Measurements from ENCODE around the gene ADA. TPM values are rescaled to one million over a fixed set of nuclear protein-coding genes. Genes with fewer than 3 reads are reported as not detected.
"Not testable (repeated sequence)": the region's sequence is repeated elsewhere in the genome, so short reads cannot be mapped to it uniquely, and the experiment has no call there.

Gene ADA
- total RNA-seq, 1 experiment from 2014 or later, result 13.0 TPM

DNA sequence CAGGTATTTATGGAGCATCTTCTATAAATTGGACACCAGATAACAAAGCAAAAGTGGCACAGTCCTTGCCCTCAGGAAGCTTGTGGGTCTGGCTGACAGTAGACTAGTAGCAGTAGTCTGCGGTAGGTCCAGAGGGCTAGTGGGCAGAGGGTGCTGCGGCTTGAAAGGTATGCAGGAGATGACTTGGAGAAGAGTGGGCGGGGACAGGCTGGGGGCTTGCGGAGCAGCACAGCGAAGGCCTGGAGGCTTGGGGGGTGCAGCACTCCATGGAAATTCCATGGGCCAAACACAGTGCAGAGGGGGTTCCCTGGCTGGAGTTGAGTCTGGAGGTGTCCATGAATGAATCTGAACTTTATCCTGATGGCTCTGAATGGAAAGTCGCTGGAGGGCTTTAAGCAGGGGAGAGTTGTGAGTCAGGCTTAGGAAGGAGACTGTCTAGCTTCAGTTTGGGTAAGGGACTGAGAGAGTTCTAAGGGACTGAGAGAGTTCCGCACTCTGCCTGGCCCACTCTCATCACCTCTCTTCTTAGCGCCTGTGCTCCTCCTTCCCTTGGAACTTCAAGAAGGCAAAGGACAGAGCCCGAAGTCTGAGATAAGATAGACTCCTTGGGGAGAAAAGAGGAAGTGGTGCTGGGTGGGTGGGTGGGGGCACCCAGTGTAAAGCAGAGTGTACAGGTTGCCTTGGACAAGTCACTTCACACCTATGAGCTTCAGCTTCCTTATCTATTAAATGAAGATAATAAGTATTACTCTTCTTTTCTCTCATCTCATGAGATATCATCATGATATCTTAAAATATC lies 60.3 kb downstream of the ADA start:
- Histone ChIP-seq H3K27ac (ENCODE audit: low read length) (no peak overlapping the region), H2AFZ (ENCODE audit: low read length) (no peak overlapping the region), H3K4me3 (ENCODE audit: low read length) (no peak overlapping the region), H3F3A (ENCODE audit: low read length, unreplicated experiment) (no peaks in the 10 kb centered on the region), H3K79me2 (ENCODE audit: low read length) (no peaks in the 10 kb centered on the region), H3K4me1 (ENCODE audit: insufficient read depth, low read length) (peaks cover 26% of the 10 kb centered on the region), H3K9ac (ENCODE audit: low read length) (no peak overlapping the region), H3K36me3 (ENCODE audit: low read depth, low read length) (no peaks in the 10 kb centered on the region), H3K4me2 (ENCODE audit: low read length) (no peak overlapping the region), H3K9me3 (ENCODE audit: low read length) (no peaks in the 10 kb centered on the region), H3K9me2 (replicated peaks; ENCODE audit: low read length) (no peaks in the 10 kb centered on the region), H4K20me1 (ENCODE audit: low read length) (no peaks in the 10 kb centered on the region), H3K27me3 (ENCODE audit: low read length) (no peaks in the 10 kb centered on the region)
- ATAC-seq (no peak), DNase-seq (no peak)
- ChIA-PET POLR2A (ENCODE audit: unreplicated experiment) (no interaction called here), CTCF (no interaction called here)
- intact Hi-C loops (cut with micrococcal nuclease), result no loop called here
- TF ChIP-seq EZH2 (IDR thresholded peaks at IDR 0.05; ENCODE audit: low read length, unreplicated experiment) (no peak), EZH2phosphoT487 (IDR thresholded peaks at IDR 0.05; ENCODE audit: borderline replicate concordance, low read length) (no peak)
- TF ChIP-seq, protein P1, sequence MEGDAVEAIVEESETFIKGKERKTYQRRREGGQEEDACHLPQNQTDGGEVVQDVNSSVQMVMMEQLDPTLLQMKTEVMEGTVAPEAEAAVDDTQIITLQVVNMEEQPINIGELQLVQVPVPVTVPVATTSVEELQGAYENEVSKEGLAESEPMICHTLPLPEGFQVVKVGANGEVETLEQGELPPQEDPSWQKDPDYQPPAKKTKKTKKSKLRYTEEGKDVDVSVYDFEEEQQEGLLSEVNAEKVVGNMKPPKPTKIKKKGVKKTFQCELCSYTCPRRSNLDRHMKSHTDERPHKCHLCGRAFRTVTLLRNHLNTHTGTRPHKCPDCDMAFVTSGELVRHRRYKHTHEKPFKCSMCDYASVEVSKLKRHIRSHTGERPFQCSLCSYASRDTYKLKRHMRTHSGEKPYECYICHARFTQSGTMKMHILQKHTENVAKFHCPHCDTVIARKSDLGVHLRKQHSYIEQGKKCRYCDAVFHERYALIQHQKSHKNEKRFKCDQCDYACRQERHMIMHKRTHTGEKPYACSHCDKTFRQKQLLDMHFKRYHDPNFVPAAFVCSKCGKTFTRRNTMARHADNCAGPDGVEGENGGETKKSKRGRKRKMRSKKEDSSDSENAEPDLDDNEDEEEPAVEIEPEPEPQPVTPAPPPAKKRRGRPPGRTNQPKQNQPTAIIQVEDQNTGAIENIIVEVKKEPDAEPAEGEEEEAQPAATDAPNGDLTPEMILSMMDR (conservative IDR thresholded peaks at IDR 0.05; ENCODE audit: low read depth, low read length), result no peak
- BruUV-seq (replicated peaks), result no TSS peak

DNA sequence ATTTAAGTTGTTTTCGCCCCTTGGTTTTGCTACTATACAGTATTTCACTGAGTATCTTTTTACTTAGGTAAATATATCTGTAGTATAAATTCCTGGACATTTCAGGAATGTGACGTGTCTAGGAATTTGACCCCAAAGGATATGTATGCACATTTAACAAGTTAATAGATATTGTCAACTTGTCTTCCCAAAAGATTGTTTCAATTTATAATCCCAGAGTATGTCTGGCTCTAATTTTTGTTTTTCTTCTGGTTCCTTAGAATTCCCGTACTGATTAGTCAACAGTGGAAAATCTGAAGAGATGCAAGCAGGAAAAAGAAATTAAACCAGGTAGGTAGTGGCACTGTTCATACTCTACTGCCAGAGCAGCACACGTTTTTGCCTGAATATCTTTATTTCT lies 62.0 kb downstream of the ADA start:
- CTCF ChIA-PET, result no interaction called here

DNA sequence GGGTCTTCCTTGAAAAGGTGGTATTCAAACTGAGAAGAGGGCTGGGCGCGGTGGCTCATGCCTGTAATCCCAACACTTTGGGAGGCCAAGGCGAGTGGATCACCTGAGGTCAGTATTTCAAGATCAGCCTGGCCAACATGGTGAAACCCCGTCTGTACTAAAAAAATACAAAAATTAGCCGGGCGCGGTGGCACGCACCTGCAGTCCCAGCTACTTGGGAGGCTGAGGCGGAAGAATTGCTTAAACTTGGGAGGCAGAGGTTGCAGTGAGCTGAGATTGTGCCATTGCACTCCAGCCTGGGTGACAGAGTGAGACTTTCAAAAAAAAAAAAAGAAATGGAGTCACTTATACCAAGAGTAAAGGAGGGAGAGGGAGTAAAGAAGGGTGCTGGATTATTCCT lies 63.2 kb downstream of the ADA start:
- H3K27ac ChIP-seq (ENCODE audit: low read length); H3K9me3 ChIP-seq (ENCODE audit: low read length); H3K27me3 ChIP-seq (ENCODE audit: low read length); DNase-seq; H3K4me3 ChIP-seq (ENCODE audit: low read length); POLR2A ChIA-PET (ENCODE audit: unreplicated experiment); CTCF ChIA-PET; H3K36me3 ChIP-seq (ENCODE audit: low read depth, low read length); H3F3A ChIP-seq (ENCODE audit: low read length, unreplicated experiment); intact Hi-C loops (cut with micrococcal nuclease); H3K4me2 ChIP-seq (ENCODE audit: low read length); H2AFZ ChIP-seq (ENCODE audit: low read length); ATAC-seq; H3K9me2 ChIP-seq (replicated peaks; ENCODE audit: low read length); H3K79me2 ChIP-seq (ENCODE audit: low read length); H4K20me1 ChIP-seq (ENCODE audit: low read length); BruUV-seq (replicated peaks); H3K4me1 ChIP-seq (ENCODE audit: insufficient read depth, low read length); H3K9ac ChIP-seq (ENCODE audit: low read length): not testable (repeated sequence)

More for the DNA sequence above, 62.0 kb downstream of the ADA start:
- POLR2A ChIA-PET (ENCODE audit: unreplicated experiment), result no interaction called here
- H3F3A ChIP-seq (ENCODE audit: low read length, unreplicated experiment), result no peaks in the 10 kb centered on the region
- BruUV-seq (replicated peaks), result no TSS peak
- no peaks in the 10 kb centered on the region for H3K36me3 ChIP-seq (ENCODE audit: low read depth, low read length)
- H2AFZ ChIP-seq (ENCODE audit: low read length), result no peak overlapping the region
- ATAC-seq, result no peak
- H3K27ac ChIP-seq (ENCODE audit: low read length), result no peak overlapping the region
- H3K9me3 ChIP-seq (ENCODE audit: low read length), result no peaks in the 10 kb centered on the region
- H3K9me2 ChIP-seq (replicated peaks; ENCODE audit: low read length), result no peaks in the 10 kb centered on the region
- peaks cover 11% of the 10 kb centered on the region; the same call in 1 of the 2 replicates for H3K4me1 ChIP-seq (ENCODE audit: insufficient read depth, low read length)
- intact Hi-C loops (cut with micrococcal nuclease), result no loop called here
- H3K27me3 ChIP-seq (ENCODE audit: low read length), result no peaks in the 10 kb centered on the region
- H3K4me3 ChIP-seq (ENCODE audit: low read length), result no peak overlapping the region
- no peaks in the 10 kb centered on the region for H4K20me1 ChIP-seq (ENCODE audit: low read length)
- no peak overlapping the region for H3K9ac ChIP-seq (ENCODE audit: low read length)
- H3K4me2 ChIP-seq (ENCODE audit: low read length), result no peak overlapping the region
- no peak for DNase-seq
- H3K79me2 ChIP-seq (ENCODE audit: low read length), result no peaks in the 10 kb centered on the region
- TF ChIP-seq, protein P1 (conservative IDR thresholded peaks at IDR 0.05; ENCODE audit: low read depth, low read length), result no peak
- TF ChIP-seq EZH2 (IDR thresholded peaks at IDR 0.05; ENCODE audit: low read length, unreplicated experiment) (no peak), EZH2phosphoT487 (IDR thresholded peaks at IDR 0.05; ENCODE audit: borderline replicate concordance, low read length) (no peak)
